NCI-H2227 (cell line): Measurements from ENCODE around the gene IRGC.
"Not testable (repeated sequence)": the region's sequence is repeated elsewhere in the genome, so short reads cannot be mapped to it uniquely, and the experiment has no call there.

Source experiments
- DNase-seq: peaks from one replicate; lab custom pipeline; 2025; ENCODE audit not compliant: unreplicated experiment; lab: John Stamatoyannopoulos, UW

IRGC gene

GRCh38 chr19:43751466-43752220 lies 35.8 kb downstream of the IRGC start:
- DNase-seq: no peak

GRCh38 chr19:43752287-43752875 lies 36.5 kb downstream of the IRGC start:
- DNase-seq: no peak

- DNase-seq: no peak
These were observed 38.3 kb downstream of the IRGC start for GRCh38 chr19:43754253-43754502.

GRCh38 chr19:43754503-43755255 lies 38.8 kb downstream of the IRGC start, which contains the start of gene SMG9:
SMG9 (minus strand) TSS chr19:43754962; CDS start chr19:43750741, 4,221 bp downstream.
- peak; percentile 97 for DNase-seq

GRCh38 chr19:43755256-43755801 lies 39.5 kb downstream of the IRGC start:
- DNase-seq: peak; percentile 86

GRCh38 chr19:43759515-43759914 lies 43.6 kb downstream of the IRGC start:
- DNase-seq: peak; percentile 44

GRCh38 chr19:43760941-43761340 lies 45.1 kb downstream of the IRGC start:
- no peak for DNase-seq

- DNase-seq: no peak
These were observed 46.9 kb downstream of the IRGC start for GRCh38 chr19:43762814-43763213.

GRCh38 chr19:43763473-43763939 lies 47.6 kb downstream of the IRGC start:
- no peak for DNase-seq

GRCh38 chr19:43764684-43765083 lies 48.8 kb downstream of the IRGC start:
- DNase-seq: not testable (repeated sequence)

GRCh38 chr19:43765109-43765876 lies 49.4 kb downstream of the IRGC start:
- no peak for DNase-seq

GRCh38 chr19:43766755-43767043 lies 50.8 kb downstream of the IRGC start:
- DNase-seq: no peak

GRCh38 chr19:43767316-43767715 lies 51.4 kb downstream of the IRGC start:
- no peak for DNase-seq

GRCh38 chr19:43767818-43768217 lies 51.9 kb downstream of the IRGC start:
- no peak for DNase-seq

- no peak for DNase-seq
These were observed 52.6 kb downstream of the IRGC start for GRCh38 chr19:43768273-43769050.

- DNase-seq: no peak
These were observed 53.4 kb downstream of the IRGC start for GRCh38 chr19:43769256-43769655.
